HG02678 (cell line): Measurements from ENCODE around the gene EVA1C.
"Not testable (repeated sequence)": the region's sequence is repeated elsewhere in the genome, so short reads cannot be mapped to it uniquely, and the experiment has no call there.

Experiments used
- ATAC-seq: cut with Tn5 transposase; IDR thresholded peaks from one replicate; pipeline ENCODE4 v1.9.1; 2021; ENCODE audit warnings: mild to moderate bottlenecking, moderate library complexity; ENCODE audit not compliant: unreplicated experiment

EVA1C gene

DNA sequence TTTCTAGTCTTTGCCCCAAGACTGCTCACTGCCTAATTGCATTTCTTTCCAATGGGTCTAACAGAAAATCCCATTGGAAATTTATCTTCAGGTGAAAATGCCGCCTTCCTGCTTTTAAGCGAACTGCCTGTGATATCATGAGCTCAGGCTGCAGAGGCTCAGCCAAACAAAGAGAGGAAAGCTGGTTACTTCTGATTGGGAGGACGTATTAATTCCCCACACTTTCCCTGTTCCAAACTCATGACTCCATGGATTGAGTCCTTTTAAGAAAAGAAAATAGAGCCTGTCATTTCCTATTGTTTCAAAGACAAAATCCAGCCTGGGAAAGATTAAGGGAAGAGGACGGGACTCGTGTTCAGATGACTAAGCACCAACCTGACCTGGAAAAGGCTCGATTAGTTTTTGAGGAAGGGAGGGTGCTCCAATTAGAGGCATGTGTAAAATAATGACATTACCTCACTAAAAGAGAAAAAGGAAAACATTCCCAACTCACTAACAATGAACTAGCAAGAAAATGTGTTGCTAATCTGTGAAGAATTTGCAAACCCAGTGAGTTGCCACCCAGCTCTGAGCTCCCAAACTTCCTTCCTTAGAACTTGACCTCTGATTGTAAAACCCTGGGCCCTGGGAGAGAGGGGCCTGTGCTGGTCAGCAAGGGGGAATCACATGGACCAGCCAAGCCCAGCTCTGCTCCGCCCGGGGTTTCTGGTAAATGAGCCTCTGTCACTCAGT, 111.6 kb downstream of the EVA1C start:
- ATAC-seq: no peak

DNA sequence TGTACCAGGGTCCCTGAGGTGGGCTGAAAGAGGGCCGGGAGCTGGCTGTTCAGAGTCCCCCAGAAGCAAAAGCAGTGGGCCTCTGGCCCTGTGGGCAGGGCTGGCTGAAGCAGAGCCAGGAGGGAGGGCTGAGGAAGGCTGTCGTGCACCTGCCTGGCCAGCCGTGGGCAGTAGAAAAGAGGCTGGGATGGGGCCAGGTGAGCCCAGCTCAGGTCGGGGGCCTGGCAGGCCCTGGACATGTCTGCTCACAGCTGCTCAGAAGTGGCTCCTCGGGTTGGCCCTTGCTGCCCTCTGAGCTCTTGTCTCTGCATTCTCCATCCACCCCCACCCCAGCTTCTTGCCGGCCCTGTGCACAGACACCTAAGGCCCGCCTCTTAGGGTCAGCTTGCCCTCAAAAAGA, 112.8 kb downstream of the EVA1C start:
- no peak for ATAC-seq

DNA sequence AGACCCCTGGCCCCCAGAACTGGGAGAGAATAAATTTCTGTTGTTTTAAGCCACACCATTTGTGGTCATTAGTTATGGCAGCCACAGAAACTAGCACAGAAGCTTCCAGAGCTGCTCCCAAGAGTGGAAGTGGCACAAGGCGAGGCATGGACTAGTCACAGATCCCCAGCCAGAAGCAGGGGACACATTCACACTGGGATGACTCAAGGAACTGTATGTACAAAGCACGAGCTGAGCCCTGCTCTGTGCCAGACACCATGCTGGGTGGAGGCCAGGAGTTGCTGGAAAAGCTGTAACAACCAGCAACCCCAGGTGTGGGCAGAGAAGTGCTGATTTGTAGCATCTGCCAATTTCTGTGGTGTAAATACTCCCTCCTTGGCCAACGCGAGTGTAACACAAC, 117.2 kb downstream of the EVA1C start:
- no peak for ATAC-seq

DNA sequence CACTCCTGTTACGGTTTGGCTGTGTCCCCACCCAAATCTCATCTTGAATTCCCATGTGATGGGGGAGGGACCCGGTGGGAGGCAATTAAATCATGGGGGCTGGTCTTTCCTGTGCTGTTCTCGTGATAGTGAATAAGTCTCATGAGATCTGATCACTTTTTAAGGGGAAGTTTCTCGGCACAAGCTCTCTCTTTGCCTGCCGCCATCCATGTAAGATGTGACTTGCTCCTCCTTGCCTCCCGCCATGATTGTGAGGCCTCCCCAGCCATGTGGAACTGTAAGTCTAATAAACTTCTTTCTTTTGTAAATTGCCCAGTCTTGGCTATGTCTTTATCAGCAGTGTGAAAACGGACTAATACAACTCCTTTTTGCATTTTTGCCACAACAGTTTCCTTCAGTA, 118.3 kb downstream of the EVA1C start:
- ATAC-seq: not testable (repeated sequence)

DNA sequence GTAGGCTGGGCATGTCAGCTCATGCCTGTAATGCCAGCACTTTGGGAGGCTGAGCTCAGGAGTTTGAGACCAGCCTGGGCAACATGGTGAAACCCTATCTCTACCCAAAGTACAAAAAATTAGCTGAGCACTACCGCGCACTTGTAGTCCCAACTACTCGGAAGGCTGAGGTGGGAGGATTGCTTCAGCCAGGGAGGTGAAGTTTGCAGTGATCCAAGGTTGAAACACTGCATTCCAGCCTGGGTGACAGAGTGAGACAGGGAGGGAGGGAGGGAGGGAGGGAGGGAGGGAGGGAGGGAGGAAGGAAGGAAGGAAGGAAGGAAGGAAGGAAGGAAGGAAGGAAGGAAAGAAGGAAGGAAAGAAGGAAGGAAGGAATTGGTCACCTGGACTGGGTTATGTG, 119.1 kb downstream of the EVA1C start:
- ATAC-seq: not testable (repeated sequence)

DNA sequence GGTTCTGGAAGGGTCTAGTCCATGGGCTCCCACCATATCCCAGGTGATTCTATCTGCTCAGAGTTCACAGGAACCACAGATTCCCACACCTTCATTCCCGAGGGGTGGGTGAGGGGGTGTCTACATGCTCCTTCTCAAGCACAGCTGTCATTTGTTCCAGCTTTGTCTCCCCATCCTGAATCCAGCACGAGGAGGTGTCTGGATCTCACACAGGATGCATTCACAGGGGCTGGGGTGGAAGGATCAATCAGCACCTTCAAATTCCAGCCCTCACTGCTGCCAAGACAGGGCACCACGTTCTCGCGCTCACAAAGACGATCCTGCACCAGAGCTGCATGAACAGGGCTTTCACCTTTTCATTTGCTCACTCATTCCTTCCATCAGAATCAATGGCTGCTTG, 120.1 kb downstream of the EVA1C start:
- ATAC-seq: no peak

DNA sequence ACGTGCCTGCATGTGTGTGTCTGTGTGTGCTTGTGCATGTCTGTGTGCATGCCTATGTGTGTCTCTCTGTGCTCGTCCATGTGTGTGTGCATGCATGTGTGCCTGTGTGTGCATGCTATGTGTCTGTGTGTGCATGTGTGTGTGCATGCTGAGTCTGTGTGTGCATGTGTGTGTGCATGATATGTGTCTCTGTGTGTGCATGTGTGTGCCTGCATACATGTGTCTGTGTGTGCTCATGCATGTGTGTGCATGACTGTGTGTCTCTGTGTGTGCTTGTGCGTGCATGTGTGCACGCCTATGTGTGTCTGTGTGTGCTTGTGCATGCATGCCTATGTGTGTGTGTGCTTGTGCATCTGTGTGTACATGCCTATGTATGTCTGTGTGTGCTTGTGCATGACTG, 120.5 kb downstream of the EVA1C start:
- ATAC-seq: no peak

DNA sequence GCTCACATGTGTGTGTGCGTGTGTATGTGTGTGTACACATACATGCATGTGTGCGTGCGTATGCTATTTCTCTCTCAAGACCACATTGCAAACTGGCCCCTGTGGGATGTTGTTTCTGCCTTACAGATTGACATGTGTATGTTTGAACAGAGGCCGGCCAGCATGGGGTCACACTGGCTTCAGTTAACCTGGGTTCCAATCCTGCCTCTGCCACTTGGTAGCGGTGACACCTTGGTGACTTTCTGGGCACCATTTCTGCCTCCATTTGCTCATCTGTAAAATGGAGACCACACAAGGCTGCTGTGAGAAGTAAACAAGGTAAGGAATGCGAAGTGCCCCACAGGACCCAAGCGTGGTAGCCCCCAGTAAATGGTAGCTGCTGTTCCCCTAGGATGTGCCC, 121.1 kb downstream of the EVA1C start:
- ATAC-seq: no peak

DNA sequence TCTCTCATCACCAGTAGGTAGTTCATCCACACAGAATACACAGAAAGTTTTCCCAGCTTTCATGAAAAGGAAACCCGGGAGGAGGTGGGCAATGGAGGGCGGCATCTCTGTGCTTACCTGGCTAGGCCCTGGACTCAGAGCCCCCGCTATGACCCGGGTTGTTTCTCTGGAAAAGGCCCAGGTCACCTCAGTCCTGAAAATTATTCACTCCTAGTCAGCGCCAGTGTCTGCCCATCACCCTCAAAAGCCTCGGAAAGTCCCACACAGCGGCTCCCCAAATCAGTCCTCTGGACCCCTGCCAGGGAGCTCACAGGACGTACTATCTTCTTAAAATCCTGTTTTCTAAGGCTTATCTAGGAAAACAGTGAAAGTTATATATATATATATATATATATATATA, 121.6 kb downstream of the EVA1C start:
- ATAC-seq: no peak

DNA sequence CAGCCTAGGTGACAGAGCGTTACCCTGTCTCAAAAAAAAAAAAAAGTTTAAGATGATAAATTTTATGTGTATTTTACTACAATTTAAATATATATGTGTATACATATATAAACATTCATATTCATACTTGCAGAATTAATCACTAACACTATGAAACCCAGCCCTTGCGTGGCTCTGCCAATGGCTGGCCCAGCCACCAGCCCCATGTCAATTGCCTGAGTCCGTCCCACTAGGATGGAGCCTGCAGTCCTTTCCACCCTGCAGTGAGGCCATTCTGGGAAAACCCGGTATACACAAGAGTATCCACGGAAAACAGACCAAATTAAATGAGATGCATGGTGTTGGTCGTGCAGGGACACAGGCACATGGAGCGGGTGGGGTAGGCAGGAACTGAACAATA, 123.1 kb downstream of the EVA1C start:
- ATAC-seq: no peak

DNA sequence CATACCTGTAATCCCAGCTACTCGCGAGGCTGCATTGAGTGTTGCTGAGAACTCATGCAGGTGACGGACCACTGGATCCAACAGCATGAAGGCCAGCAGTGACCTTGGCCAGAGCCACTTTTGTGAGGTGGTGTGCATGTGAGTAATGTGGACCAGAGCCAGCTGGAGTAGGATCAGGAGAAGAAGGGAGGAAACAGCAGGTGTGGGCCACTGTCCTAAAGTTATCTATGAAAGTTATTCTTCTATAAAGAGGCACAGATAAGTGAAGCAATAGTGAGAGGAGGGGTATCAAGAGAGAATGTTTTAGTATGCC, 125.0 kb downstream of the EVA1C start:
- ATAC-seq: no peak

DNA sequence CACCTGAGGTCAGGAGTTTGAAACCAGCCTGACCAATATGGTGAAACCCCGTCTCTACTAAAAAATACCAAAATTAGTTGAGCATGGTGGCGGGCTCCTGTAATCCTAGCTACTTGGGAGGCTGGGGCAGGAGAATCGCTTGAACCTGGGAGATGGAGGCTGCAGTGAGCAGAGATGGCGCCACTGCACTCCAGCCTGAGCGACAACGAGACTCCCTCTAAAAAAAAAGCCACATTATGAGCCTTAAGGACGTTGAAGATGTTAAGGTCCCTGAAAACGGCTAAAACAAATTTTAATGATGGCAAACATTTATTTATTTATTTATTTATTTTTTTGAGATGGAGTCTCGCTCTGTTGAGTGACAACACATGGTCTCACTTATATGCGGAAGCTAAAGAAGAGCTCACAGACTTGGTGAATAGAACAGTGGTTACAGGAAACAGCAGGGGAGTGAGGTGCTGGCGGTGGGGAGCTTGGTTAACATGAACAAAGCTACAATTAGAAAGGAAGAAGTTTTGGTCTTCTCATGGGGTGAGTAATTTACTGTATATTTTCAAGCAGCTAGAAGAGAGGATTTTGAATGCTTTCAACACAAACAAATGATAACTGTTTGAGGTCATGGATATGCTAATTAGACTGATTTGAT, 125.8 kb downstream of the EVA1C start:
- no peak for ATAC-seq

DNA sequence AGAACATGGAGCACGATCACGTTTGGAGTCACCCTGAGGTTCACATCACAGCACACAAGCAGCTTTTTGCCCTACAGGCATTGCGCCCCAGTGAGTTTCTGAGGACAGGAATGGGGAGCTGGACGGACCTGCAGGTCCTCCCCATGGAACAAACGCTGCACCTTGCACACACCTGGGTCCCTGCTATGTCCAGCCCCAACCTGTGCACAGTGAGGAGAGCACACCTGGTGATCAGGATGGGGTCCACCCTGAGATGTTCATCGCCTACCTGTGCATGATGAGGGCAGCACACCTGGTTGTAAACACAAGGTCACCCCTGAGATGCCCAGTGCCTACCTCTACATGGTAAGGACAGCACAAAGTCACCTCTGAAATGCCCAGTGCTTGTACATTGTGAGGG, 126.9 kb downstream of the EVA1C start:
- no peak for ATAC-seq

DNA sequence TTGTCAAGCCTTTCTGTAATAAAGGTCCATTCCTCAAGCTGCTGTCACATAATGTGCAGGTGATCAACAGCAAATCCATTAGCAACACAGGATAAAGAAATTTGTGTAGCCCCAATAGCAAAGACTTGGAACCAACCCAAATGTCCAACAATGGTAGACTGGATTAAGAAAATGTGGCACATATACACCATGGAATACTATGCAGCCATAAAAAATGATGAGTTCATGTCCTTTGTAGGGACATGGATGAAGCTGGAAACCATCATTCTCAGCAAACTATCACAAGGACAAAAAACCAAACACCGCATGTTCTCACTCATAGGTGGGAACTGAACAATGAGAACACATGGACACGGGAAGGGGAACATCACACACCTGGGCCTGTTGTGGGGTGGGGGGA, 130.6 kb downstream of the EVA1C start:
- not testable (repeated sequence) for ATAC-seq

DNA sequence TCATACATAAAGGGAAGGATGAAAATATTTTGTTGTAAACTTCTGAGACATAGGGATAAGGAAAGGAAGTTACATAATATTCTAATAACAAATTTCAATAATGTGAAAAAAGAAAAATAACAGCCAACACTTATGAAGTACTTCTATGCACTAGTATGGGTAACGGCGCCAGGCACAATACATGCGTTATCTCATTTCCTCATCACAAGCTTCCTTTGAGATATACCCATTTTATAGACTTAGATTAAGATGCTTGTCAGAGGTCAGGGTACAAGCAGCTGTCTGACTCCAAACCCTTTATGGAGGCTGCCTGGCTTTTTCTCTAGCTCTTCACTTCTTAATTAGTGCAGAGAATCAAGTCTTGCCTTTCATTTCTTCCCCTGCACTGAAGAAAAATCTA, 131.5 kb downstream of the EVA1C start:
- no peak for ATAC-seq

DNA sequence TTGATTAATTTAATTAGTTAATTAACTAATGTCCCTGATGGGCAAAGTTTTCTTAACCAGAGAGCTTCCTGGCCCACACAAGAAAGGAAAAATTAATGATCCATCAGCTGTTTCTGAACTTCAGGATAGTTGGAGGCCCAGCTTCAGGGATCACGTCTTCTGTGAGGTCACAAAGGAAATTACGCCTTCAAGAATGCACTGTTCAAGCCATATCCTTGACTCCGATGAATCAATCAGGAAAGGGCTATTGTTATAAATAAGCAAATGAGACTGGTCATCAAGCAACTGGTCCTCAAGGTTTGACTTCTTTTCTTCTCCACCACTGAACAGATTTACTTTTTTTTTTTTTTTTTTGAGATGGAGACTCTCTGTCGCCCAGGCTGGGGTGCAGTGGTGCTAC, 132.2 kb downstream of the EVA1C start:
- no peak for ATAC-seq

DNA sequence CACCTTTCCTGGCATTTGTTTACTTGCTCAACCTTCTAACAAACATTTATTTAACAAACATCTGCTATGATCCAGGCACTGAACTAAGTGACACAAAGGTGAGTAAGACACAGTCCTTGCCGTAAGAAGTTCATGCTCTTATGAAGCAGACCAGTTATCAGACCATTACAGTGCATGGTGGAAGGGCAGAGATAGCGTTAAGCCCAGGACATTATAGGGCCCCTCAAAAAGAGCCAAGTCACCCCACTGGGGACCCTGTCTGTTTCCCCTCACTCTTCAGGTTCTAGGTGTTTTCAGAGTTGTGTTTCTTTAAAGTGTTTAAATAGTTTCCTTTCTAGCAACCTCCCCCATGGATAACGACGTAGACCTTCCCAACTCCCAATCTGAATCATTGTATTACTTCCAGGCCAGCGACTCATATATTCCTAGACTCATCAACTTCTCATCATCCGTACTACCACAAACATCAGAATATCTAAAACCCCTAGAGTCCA, 133.5 kb downstream of the EVA1C start:
- ATAC-seq: no peak

DNA sequence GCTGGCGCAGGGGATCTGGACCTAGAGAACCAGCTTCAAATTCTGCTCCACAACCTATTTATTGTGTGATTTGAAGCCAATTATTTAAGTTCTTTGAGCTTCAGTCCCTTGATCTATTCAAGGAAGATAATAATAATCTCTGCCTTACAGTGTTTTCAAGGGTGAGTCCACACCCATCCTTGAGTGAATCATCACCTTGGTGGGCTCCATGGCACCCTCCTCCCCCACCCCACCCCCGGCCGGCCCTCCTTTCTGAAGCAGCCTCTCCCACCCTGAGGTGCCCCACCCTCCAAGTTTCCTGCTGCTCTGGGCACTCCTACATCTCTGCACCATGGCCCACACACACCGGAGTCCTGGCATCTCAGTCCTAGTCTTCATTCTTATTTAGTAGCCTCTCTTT, 134.5 kb downstream of the EVA1C start:
- ATAC-seq: no peak

DNA sequence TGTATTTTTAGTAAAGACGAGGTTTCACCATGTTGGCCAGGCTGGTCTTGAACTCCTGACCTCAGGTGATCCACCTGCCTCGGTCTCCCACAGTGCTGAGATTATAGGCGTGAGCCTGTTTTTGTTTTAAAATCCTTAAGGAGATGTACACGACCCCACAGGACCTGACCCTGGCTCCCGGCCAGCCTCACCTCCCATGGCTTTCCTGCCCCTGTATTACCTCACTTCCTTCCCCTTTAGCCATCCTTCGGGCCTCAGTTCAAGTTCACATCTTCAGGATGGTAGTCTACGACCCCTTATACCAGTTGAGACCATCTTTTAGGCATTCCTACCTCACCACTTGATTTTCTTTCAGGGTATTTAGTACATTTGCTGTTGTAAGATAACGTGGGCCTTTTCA, 136.5 kb downstream of the EVA1C start:
- no peak for ATAC-seq

DNA sequence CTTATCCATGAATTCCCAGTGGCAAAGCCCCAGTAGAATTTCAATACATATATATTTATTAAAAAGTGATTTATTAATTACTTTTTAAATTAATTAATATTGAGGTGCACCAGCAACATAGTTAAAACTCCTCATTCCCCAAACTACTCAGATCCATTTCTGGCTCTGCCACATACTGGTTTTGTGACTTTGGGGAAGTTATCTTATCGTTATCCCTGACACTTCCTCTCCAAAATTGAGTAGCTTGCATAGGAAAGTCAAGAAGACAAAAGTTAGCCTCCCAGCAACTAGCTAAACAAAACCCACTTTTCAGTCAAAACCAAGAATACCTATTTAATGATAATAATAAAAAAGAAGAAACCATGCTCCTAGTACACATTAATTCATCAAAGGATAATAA, 136.9 kb downstream of the EVA1C start:
- no peak for ATAC-seq

DNA sequence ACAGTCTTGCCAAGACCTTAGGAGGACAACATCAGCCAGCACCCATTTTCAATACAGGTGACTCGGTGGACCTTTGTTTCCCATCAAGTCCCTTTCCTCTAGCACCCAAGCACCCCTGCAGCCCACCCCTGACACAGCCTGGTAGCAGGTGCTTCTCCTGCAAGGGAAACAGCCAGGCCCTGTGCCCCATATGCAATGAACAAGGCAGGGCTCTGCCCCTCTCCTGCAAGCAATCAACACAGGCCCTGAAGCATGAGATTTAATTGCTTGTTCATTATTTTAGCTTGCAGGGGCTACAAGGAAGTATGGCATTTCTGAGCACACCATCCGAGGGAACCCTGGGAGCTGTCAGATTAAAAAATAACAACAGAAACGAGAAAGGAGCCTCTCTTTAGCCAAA, 137.4 kb downstream of the EVA1C start:
- ATAC-seq: no peak

DNA sequence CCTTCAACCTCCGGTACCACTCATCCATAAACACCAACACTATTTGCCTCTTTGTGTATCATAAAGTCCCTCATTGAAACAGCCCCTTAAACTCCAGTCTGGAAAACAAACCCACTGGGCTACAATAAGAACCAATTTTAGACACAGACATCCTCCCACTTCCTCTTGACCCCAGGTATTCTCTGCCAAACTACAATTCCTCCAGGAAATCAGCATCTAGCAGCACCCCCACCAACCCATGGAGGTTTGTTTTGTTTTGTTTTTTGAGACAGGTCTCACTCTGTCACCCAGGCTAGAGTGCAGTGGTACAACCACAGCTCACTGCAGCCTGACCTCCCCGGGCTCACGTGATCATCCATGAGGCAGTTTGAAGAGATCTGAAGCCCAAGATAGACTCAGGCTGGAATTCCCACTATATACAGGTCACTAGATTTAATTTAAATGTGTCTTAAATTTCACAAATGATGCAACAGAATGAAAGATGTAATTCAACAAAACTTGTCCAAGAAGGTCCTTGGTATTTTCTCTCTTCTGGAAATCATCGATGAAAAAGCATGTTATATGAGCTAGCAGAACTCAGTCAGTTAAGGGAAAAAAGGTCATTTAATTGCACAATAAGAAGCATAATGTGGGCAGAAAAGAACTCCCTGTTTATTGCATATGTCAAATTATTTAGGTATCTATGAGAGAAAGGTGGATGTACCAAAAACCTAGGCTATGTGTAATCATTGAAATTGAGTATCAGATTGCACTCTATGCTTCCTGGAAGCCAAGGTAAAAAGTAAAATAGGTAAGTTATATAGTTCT, 142.5 kb downstream of the EVA1C start:
- ATAC-seq: no peak
